Activated CD4-positive, alpha-beta T cell treated with anti-CD3 and anti-CD28 coated beads, Interleukin-2, amount 10 ng/mL, durations not matched to agents 7 days and 5 days (primary cell): ENCODE results near the gene LMNA. TPM values are rescaled to one million over a fixed set of nuclear protein-coding genes. Genes with fewer than 3 reads are reported as not detected.

Experiments used
- CTCF ChIA-PET: fragments of 350-600 bp; sonication (Branson Sonifier 250); formaldehyde crosslinking; loops from one replicate; lab custom pipeline; 2021; ENCODE audit warnings: antibody characterized with exemption; lab: Charles Lee
- POLR2A ChIA-PET: fragments of 350-600 bp; sonication (Branson Sonifier 250); formaldehyde crosslinking; loops from one replicate; lab custom pipeline; 2021; ENCODE audit warnings: antibody characterized with exemption; lab: Charles Lee
- DNase-seq: peaks from one replicate; pipeline ENCODE4 v3.0.0-alpha.2; 2020
- H3K27ac Mint-ChIP-seq: one replicate; pipeline ENCODE4 v1.8.0; 2021; ENCODE audit warnings: mild to moderate bottlenecking, moderate library complexity, mixed read lengths
- H3K27me3 Mint-ChIP-seq: one replicate; pipeline ENCODE4 v1.8.0; 2021; ENCODE audit warnings: mixed read lengths
- H3K36me3 Mint-ChIP-seq: one replicate; pipeline ENCODE4 v1.8.0; 2021; ENCODE audit warnings: low read depth, mixed read lengths
- H3K4me1 Mint-ChIP-seq: one replicate; pipeline ENCODE4 v1.8.0; 2021; ENCODE audit warnings: mixed read lengths
- H3K4me3 Mint-ChIP-seq: one replicate; pipeline ENCODE4 v1.8.0; 2021; ENCODE audit warnings: mild to moderate bottlenecking, moderate library complexity, mixed read lengths
- H3K9me3 Mint-ChIP-seq: one replicate; pipeline ENCODE4 v1.8.0; 2021; ENCODE audit warnings: mixed read lengths
- total RNA-seq, 2 experiments: library from RNA; stranded (reverse); gene quantifications; one replicate each; pipeline ENCODE4 v1.2.3, GENCODE V29; 2021

The LMNA gene
- total RNA-seq, 2 experiments from 2014 or later, result 38.3 to 43.5 TPM

DNA sequence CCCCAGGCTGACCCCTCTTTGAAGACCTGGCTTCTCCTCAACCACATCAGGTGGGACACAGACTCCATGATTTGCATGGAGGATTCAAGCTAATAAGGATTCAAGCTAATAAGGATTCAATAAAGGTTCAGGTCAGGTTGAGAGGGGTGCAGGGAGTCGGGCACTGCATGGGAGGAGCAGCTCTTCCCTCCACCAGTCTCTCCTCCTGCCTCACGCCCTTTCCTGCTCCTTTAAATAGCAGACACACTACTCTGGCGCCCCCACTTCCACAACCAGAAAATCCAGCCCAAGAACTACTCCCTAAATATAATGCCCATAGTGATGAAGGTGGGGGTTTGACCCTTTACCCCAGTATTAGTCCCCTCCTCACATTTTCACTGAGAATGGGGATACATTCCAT lies 39.3 kb upstream of the LMNA start:
- POLR2A ChIA-PET, result no interaction called here
- H3K4me1 Mint-ChIP-seq, result peaks cover 3% of the 10 kb centered on the region
- H3K27ac Mint-ChIP-seq, result no peak overlapping the region
- CTCF ChIA-PET, result interaction anchor here (1.3 to 2.9 kb wide), 3 partner anchors 9 to 31 kb away, joined by 3 to 14 read pairs (median 6); no protein-coding TSS in a partner anchor
- H3K4me3 Mint-ChIP-seq, result no peak overlapping the region
- DNase-seq, result no peak
- H3K9me3 Mint-ChIP-seq, result no peaks in the 10 kb centered on the region
- peaks cover 28% of the 10 kb centered on the region for H3K27me3 Mint-ChIP-seq
- H3K36me3 Mint-ChIP-seq, result no peaks in the 10 kb centered on the region

DNA sequence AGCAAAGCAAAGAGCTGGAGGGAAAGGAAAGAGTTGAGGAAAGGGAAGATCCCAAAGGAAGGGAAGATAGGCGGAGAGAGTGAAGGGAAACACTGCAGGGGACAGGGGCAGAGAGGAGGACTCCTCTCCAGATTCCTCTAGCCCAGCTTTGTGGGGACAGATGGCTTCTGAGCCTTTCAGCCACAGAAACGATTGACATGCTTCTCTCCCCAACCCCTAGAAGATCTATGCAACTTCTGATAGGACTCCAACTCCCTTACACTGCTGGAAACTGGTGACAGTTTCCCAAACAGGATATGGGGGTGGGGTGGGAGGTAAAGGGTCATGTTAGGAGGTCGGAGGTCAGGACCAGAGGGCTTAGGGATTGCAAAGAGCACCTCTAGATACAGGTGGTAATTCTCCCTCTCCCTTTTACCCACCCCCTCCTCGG lies 38.7 kb upstream of the LMNA start:
- no peak overlapping the region for H3K4me3 Mint-ChIP-seq
- CTCF ChIA-PET, result interaction anchor here (1.4 to 2.9 kb wide), 2 partner anchors 9 to 15 kb away, joined by 6 to 14 read pairs; no protein-coding TSS in a partner anchor

DNA sequence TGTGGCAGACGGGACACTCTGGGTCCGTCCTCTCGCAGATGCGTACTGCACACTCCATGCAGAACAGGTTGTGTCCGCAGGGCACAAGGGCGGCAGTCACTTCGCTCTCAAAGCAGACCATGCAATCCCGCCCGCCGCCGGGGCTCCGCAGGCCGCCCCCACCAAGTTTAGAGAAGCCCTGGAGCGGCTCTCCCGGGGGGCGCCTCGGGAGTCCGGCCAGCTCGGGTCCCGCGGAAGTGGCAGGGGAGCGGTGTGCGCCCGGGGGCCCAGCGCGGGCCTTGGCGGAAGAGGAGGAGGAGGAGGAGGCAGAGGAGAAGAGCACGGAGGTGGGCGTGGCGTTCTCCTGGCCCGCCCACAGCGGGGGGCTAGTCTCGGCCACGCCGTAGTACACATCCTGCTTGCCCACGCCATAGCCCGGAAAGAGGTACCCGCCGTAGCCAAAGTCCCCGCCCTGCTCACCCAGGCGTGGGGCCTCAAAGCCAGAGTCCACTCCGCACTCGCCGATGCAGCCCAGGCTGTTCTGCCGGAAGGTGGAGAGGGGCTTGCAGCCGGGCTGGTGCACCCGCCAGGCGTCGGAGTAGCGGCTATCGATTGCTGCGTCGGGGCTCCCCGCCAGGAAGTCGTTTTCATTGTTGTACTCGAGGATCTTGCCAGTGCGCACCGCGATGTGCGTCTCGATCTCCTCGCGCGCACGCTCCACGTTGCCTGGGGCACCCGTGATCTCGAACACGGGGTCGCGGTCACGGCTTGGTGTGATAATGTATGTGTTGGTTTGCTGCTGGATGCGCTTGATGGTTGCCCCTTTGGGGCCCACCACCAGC lies 37.7 kb upstream of the LMNA start:
- CTCF ChIA-PET, result interaction anchor here (2.9 kb wide), 1 partner anchor 10 kb away, joined by 14 read pairs; no protein-coding TSS in a partner anchor
- Mint-ChIP-seq H3K4me1 (peaks cover 5% of the 10 kb centered on the region), H3K4me3 (no peak overlapping the region), H3K27ac (no peak overlapping the region), H3K27me3 (peaks cover 41% of the 10 kb centered on the region), H3K9me3 (no peaks in the 10 kb centered on the region), H3K36me3 (no peaks in the 10 kb centered on the region)
- POLR2A ChIA-PET, result no interaction called here
- DNase-seq, result no peak

More for the DNA sequence above, 38.7 kb upstream of the LMNA start:
- H3K27me3 Mint-ChIP-seq, result peaks cover 35% of the 10 kb centered on the region
- POLR2A ChIA-PET, result no interaction called here
- peaks cover 3% of the 10 kb centered on the region for H3K4me1 Mint-ChIP-seq
- no peaks in the 10 kb centered on the region for H3K36me3 Mint-ChIP-seq
- peak overlapping the region; percentile 50 for H3K27ac Mint-ChIP-seq
- no peak for DNase-seq
- no peaks in the 10 kb centered on the region for H3K9me3 Mint-ChIP-seq

DNA sequence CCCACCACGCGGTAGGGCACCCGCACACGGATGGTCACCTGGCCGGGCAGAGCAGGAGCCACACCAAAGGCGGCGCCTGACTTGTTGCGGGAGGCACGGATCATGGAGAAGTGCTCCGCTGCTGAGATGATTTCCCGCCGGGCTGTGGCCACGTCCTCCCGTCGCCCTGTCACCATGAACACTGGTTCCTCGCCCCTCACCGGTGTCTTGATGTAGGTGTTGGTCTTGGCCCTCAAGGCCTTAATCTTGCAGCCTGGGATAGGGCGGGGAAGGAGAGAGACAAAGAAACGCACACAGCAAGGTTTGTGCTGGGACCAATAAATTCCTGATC lies 37.1 kb upstream of the LMNA start:
- DNase-seq, result no peak
- CTCF ChIA-PET, result no interaction called here
- H3K4me1 Mint-ChIP-seq, result peaks cover 5% of the 10 kb centered on the region
- no peaks in the 10 kb centered on the region for H3K36me3 Mint-ChIP-seq
- H3K9me3 Mint-ChIP-seq, result no peaks in the 10 kb centered on the region
- peaks cover 41% of the 10 kb centered on the region for H3K27me3 Mint-ChIP-seq
- no peak overlapping the region for H3K4me3 Mint-ChIP-seq
- H3K27ac Mint-ChIP-seq, result no peak overlapping the region
- POLR2A ChIA-PET, result no interaction called here

DNA sequence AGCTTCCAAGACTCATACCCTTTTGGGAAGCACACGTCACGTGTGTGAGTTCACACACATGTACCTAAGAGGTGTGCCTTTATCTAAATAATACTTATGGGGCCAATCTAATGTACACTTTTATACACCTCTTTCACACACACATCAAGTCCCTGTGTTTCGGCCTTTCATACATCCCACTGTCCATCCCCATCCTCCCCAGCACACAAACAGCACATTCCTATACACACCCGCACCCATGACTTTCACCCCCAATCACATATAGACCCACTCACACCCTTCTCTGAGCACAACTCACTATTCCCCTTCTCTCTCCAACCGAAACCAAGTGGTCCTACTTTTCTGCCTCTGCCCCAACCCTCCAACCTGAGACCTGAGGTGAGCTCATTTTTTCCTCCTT lies 35.8 kb upstream of the LMNA start:
- no peak overlapping the region for H3K4me3 Mint-ChIP-seq
- H3K27me3 Mint-ChIP-seq, result peaks cover 49% of the 10 kb centered on the region
- no peaks in the 10 kb centered on the region for H3K9me3 Mint-ChIP-seq
- ChIA-PET POLR2A (no interaction called here), CTCF (interaction anchor here (0.6 to 1.6 kb wide), 4 partner anchors 12 to 283 kb away, joined by 3 read pairs; no protein-coding TSS in a partner anchor)
- peaks cover 7% of the 10 kb centered on the region for H3K4me1 Mint-ChIP-seq
- no peaks in the 10 kb centered on the region for H3K36me3 Mint-ChIP-seq
- no peak for DNase-seq
- H3K27ac Mint-ChIP-seq, result no peak overlapping the region

DNA sequence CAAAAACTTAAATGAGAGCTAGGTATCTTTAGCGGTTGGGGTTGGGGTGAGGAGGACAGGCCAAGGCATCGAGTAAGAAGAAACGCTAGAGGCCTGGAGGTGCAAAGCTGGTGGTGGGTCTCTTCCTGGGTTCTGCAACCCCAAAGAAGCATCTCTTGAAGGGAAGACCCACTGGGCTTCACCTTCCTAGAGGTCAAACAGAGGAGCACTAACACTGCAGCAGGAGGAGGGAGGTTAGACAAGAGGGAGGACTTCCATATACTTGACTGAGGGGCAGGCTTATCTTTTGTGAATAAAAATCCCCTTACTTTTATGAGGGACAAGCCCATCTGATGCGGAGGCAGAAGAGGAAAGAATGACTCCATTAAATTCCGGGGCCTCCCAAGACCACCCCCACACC lies 34.7 kb upstream of the LMNA start:
- Mint-ChIP-seq H3K4me3 (no peak overlapping the region), H3K9me3 (no peaks in the 10 kb centered on the region), H3K27ac (no peak overlapping the region), H3K36me3 (no peaks in the 10 kb centered on the region), H3K4me1 (peaks cover 7% of the 10 kb centered on the region), H3K27me3 (peaks cover 56% of the 10 kb centered on the region)
- ChIA-PET CTCF (interaction anchor here (1.2 to 1.6 kb wide), 2 partner anchors 13 to 50 kb away, joined by 3 to 6 read pairs; no protein-coding TSS in a partner anchor), POLR2A (no interaction called here)
- no peak for DNase-seq

DNA sequence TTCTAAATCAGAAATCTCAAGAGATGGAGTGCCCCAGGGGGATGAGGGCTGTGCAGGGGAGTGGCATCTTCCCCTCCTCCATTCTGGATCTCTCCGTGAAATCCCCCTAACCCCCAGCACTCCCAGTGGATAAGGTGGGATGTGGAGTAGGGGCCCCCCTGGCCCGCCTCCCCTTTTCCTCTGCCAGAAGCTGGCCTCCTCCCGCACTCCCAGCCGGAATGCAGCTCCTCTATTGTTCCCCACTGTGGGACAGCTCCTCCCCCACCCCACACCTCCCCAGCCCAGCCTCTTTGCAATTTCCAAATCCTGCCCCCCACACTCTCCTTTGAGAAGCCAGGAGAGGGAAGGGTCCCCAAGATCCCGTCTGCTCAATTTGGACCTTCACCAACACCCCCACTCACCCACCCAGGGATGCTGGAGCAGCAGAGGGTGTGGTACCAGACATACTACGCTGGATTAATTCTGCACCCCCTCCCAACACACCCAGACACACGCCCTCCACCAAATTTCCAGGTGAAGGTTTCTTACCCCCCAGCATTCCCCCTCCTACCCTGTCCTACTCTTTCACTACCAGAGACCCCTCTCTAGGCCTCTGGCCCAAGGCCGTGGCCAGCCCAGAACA lies 34.2 kb upstream of the LMNA start:
- H3K27ac Mint-ChIP-seq, result no peak overlapping the region
- POLR2A ChIA-PET, result no interaction called here
- peaks cover 59% of the 10 kb centered on the region for H3K27me3 Mint-ChIP-seq
- no peaks in the 10 kb centered on the region for H3K9me3 Mint-ChIP-seq
- no peaks in the 10 kb centered on the region for H3K36me3 Mint-ChIP-seq
- peaks cover 7% of the 10 kb centered on the region for H3K4me1 Mint-ChIP-seq
- DNase-seq, result no peak
- CTCF ChIA-PET, result interaction anchor here (1.2 to 1.6 kb wide), 2 partner anchors 14 to 49 kb away, joined by 3 to 6 read pairs; no protein-coding TSS in a partner anchor
- no peak overlapping the region for H3K4me3 Mint-ChIP-seq

DNA sequence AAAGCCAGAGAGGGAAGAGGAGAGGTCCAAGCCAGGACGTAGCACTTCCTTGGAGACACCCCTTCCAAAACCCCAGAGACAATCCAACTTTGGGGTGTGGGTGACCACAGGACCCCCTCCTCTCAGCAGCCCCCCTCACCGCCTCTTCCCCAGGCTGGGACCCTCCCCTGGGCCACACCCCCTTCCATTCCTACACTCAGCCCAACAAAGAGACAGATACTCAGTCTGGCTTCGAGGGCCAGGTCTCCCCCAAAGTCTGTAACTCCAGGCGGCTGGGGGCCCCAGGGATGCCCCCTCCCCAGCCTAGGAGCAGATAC lies 33.7 kb upstream of the LMNA start:
- Mint-ChIP-seq H3K36me3 (no peaks in the 10 kb centered on the region), H3K4me3 (no peak overlapping the region), H3K27me3 (peaks cover 59% of the 10 kb centered on the region), H3K27ac (no peak overlapping the region), H3K9me3 (no peaks in the 10 kb centered on the region), H3K4me1 (peaks cover 4% of the 10 kb centered on the region)
- CTCF ChIA-PET, result interaction anchor here (1.2 kb wide), 1 partner anchor 14 kb away, joined by 6 read pairs; no protein-coding TSS in a partner anchor
- POLR2A ChIA-PET, result no interaction called here
- DNase-seq, result no peak

DNA sequence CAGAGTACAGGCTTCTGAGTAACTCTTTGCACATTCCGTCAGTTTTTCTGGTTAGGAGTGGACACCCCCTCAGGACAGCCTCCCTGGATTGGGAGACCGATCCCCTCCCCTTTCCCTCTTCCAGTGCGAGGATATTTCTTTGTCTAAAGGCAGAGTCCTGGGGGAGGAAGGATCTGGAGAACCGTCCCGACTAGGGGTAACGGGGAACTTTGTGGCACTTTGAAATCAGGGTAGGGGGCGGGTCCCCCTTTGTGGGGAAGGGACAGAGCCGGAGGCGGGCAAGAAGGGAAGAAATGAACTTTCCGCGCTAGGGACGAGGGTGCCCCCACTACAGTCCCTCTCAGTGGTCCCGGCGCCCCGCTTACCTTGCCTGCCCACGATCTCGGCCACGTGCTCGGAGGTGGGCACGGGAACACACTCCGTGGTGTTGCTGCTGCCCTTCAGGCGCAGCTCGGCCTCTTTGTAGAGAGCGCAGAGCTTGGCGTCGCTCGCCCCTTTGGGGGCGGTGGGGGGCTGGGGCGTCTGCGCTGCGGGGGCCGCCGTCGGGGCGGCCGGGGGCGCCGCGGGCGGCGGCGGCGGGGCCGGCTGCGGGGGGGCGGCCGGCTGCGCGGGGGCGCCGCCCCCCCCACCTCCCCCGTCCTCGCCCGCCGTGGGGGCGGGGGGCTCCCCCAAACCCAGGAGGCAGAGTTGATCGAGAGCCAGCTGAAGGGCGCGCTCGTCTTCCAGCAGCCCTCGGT lies 33.2 kb upstream of the LMNA start:
- ChIA-PET CTCF (no interaction called here), POLR2A (no interaction called here)
- no peak overlapping the region for H3K27ac Mint-ChIP-seq
- no peaks in the 10 kb centered on the region for H3K9me3 Mint-ChIP-seq
- peak overlapping the region; percentile 75 for H3K4me3 Mint-ChIP-seq
- H3K4me1 Mint-ChIP-seq, result peaks cover 4% of the 10 kb centered on the region
- H3K36me3 Mint-ChIP-seq, result no peaks in the 10 kb centered on the region
- H3K27me3 Mint-ChIP-seq, result peaks cover 63% of the 10 kb centered on the region
- no peak for DNase-seq

DNA sequence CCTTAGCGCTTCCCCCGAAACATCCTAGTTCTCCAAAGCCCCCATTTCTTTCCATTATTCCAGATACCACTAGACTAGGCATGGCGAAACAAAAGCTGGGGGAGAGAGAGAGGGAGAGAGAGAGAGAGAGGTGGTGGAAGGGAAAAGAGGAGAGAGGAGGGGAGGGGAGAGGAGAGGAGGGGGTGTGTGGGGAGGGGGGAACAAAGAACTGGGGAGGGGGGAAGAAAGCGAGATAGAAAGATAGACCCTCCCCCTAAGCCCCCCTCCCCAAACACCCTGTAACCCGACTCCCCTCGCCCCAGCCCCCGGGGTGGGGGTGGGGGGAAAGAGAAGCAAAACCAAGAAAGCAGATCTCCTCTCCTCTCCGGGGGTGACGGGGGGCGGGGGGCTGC lies 32.6 kb upstream of the LMNA start:
- POLR2A ChIA-PET, result interaction anchor here (0.6 kb wide), 1 partner anchor 223 kb away, joined by 3 read pairs; the partner anchor contains the start of gene SYT11
- no peak overlapping the region for H3K27ac Mint-ChIP-seq
- peak overlapping the region; percentile 75 for H3K4me3 Mint-ChIP-seq

DNA sequence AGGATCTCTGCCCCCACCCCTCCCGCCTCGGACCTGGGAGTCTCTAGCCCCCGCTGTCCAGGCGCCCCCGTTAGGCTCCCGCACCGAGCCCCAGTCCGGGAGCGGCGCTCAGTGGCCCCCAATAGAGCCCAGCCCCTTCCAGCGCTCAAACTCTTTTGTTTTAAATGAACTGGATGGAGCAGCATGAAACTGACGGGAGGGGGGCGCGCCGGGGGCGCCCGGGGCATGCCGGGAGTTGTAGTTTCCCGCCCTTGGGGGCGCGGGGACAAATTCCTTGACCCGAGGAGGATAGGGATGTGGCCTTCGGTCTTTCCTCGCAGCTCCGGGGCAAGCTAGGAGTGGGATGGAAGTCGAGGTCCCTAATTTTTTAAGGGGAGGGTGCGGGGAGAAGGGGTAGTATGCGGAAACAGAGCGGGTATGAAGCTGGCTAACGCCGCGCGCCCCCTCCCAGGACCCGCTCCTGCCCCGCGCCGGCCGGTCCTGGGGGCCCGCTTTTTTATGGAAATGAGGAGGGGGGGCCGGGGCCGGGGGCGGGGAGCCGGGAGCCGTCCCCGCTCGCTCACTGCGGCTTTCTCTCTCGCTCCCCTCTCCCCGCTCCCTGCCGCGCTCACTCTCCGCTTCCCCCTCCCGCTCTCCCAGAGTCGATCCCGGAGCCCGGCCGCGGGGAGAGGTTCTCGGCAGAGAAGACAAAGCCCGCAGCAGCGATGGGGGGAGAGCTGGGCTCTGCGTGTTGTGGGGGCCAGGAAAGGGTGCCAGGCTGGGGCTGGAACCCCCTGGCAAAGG lies 32.0 kb upstream of the LMNA start, which contains the start of gene MEX3A:
Gene MEX3A (minus strand): TSS at position 157 of the 783 bp plus-strand sequence. CDS start 467 bp downstream, outside the sequence.
- Mint-ChIP-seq H3K27me3 (peaks cover 70% of the 10 kb centered on the region), H3K36me3 (no peaks in the 10 kb centered on the region), H3K27ac (peak within 1 kb of the TSS; percentile 21), H3K4me3 (peak within 1 kb of the TSS; percentile 75), H3K4me1 (peaks cover 4% of the 10 kb centered on the region), H3K9me3 (no peaks in the 10 kb centered on the region)
- ChIA-PET POLR2A (interaction anchor here (0.6 kb wide), 1 partner anchor 223 kb away, joined by 3 read pairs; the partner anchor contains the start of gene SYT11), CTCF (interaction anchor here (0.6 to 0.8 kb wide), 2 partner anchors 18 to 433 kb away, joined by 3 read pairs; no protein-coding TSS in a partner anchor)
- DNase-seq, result peak; percentile 61

More for the DNA sequence above, 32.6 kb upstream of the LMNA start:
- Mint-ChIP-seq H3K4me1 (peaks cover 4% of the 10 kb centered on the region), H3K9me3 (no peaks in the 10 kb centered on the region), H3K27me3 (peaks cover 64% of the 10 kb centered on the region), H3K36me3 (no peaks in the 10 kb centered on the region)
- CTCF ChIA-PET, result no interaction called here
- no peak for DNase-seq
